Measurements from ENCODE around the gene VSIG1.

The VSIG1 gene

GRCh38 chrX:108081110-108081509, 36.2 kb downstream of the VSIG1 start:
- no peak for DNase-seq (ENCODE audit: low read depth)
- TF ChIP-seq, protein P1, sequence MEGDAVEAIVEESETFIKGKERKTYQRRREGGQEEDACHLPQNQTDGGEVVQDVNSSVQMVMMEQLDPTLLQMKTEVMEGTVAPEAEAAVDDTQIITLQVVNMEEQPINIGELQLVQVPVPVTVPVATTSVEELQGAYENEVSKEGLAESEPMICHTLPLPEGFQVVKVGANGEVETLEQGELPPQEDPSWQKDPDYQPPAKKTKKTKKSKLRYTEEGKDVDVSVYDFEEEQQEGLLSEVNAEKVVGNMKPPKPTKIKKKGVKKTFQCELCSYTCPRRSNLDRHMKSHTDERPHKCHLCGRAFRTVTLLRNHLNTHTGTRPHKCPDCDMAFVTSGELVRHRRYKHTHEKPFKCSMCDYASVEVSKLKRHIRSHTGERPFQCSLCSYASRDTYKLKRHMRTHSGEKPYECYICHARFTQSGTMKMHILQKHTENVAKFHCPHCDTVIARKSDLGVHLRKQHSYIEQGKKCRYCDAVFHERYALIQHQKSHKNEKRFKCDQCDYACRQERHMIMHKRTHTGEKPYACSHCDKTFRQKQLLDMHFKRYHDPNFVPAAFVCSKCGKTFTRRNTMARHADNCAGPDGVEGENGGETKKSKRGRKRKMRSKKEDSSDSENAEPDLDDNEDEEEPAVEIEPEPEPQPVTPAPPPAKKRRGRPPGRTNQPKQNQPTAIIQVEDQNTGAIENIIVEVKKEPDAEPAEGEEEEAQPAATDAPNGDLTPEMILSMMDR (IDR thresholded peaks at IDR 0.05; ENCODE audit: low read depth, low read length, missing control alignments), result no peak

DNA sequence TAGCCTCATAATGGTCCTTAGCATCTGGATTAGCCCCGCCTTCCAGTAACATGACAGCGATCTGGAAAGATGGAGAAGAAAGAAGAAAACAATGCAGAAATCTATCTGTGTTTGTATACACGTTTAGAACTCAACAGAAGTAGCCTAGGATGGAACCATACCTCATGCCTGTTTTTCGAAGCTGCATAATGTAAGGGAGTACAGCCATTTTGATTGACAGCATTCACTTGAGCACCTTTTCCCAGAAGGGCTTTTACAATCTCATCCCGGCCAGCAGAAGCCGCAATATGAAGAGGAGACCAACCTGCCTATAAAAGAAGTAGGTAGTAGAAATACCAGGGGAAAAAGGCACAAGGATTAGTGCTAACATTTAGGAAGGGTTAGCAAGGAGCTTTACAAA, 42.9 kb downstream of the VSIG1 start:
- H3K4me3 ChIP-seq (ENCODE audit: low read depth, low read length), result no peak overlapping the region
- DNase-seq (ENCODE audit: low read depth), result no peak
- TF ChIP-seq, protein P1 (IDR thresholded peaks at IDR 0.05; ENCODE audit: low read depth, low read length, missing control alignments), result no peak

More at GRCh38 chrX:108081110-108081509, 36.2 kb downstream of the VSIG1 start:
- H3K4me3 ChIP-seq (ENCODE audit: low read depth, low read length), result no peak overlapping the region

GRCh38 chrX:108088511-108088910, 43.6 kb downstream of the VSIG1 start:
- DNase-seq (ENCODE audit: low read depth), result no peak
- H3K4me3 ChIP-seq (ENCODE audit: low read depth, low read length), result no peak overlapping the region
- TF ChIP-seq, protein P1 (IDR thresholded peaks at IDR 0.05; ENCODE audit: low read depth, low read length, missing control alignments), result no peak

DNA sequence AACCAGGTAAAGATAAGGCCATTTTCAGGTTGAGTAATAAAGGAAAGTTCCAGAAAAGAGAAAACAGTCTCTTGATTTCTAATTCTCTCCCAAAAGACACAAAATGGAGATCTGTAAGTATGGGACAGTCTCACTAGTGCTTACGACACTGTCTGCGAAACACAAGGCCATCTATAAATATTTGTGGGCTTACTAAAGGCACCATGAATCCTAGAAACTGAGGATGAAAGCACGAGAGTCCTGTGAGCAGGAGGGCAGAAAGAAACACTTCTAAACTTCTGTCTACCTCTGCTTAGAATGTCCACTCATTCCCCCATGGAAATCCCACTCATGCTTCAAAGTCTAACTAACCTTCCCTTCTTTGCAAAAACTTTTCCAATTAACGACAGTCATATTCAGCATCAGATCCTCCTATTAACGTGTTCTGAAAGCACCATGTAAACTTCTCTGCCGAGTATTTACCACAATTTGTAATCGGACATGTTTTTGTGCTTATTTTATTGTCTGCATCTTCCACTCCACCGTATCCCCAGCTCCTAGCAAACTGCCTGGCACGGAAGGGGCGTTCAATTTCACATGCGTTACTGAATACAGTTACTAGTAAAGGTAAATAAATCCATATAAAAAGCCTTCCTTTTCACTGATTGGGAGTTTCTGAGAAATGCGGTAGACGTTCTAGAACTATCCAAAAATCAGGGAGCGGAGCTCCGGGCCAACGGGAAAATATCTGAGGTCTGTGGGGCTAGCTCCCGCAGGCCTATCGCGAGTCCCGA, 45.8 kb downstream of the VSIG1 start:
- TF ChIP-seq, protein P1 (IDR thresholded peaks at IDR 0.05; ENCODE audit: low read depth, low read length, missing control alignments), result no peak
- peak overlapping the region; percentile 86 for H3K4me3 ChIP-seq (ENCODE audit: low read depth, low read length)
- DNase-seq (ENCODE audit: low read depth), result no peak

GRCh38 chrX:108091264-108091877, 46.5 kb downstream of the VSIG1 start, which contains the start of the genes ATG4A and PSMD10:
TSS of gene ATG4A (plus strand) at chrX:108091778. CDS start at chrX:108091827, 49 bp downstream.
TSS of gene PSMD10 (minus strand) at chrX:108091542. CDS start at chrX:108091520, 22 bp downstream.
- peak within 1 kb of the TSS; percentile 86 for H3K4me3 ChIP-seq (ENCODE audit: low read depth, low read length)
- TF ChIP-seq, protein P1 (IDR thresholded peaks at IDR 0.05; ENCODE audit: low read depth, low read length, missing control alignments), result no peak
- DNase-seq (ENCODE audit: low read depth), result peak; percentile 80

DNA sequence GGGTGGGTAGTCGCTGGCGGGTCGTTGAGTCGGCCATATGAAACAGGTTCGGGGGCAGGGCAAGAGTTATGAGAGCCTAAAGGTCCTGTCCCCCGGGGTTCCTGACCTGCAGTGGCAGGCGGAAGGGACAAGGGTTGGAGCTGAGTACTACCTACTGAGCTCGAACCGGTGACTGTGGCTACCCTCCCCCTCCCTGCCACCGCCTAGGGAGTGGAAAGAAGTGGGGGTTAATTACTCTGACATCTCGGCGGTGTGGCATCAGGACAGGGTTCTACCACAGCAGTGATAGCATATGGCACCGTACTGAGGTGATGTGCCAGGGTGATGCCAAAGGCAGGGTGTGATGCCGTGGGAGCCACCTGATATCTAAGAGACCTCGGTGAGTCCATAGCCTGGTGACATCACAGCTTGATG, 47.0 kb downstream of the VSIG1 start:
- DNase-seq (ENCODE audit: low read depth), result no peak
- peak overlapping the region; percentile 86 for H3K4me3 ChIP-seq (ENCODE audit: low read depth, low read length)
- TF ChIP-seq, protein P1 (IDR thresholded peaks at IDR 0.05; ENCODE audit: low read depth, low read length, missing control alignments), result no peak
